Lower leg skin (tissue), 3 donors: ENCODE measurements around the gene MAPK13.

Experiments used
- CTCF ChIP-seq, 3 donors: fragments of 450-650 bp; IDR thresholded peaks; one replicate each; pipeline ENCODE4 v1.5.1; 2016; ENCODE audit warnings: antibody characterized with exemption in 3 of 3, mild to moderate bottlenecking in 3 of 3, moderate library complexity in 2 of 3
- POLR2A ChIP-seq, 2 donors: fragments of 450-650 bp; IDR thresholded peaks; one replicate each; pipeline ENCODE4 v1.6.1; 2016 to 2017; ENCODE audit warnings: antibody characterized with exemption in 2 of 2, mild to moderate bottlenecking in 1 of 2, moderate library complexity in 1 of 2

- TF ChIP-seq POLR2A (IDR thresholded peaks at IDR 0.05) (no peak), CTCF (IDR thresholded peaks at IDR 0.05) (no peak)
These were observed 4.9 kb downstream of the MAPK13 start for GRCh38 chr6:36135053-36135731.
